Measurements from ENCODE around the gene ATP2A2. TPM values are rescaled to one million over a fixed set of nuclear protein-coding genes. Genes with fewer than 3 reads are reported as not detected.

ATP2A2 gene
- polyA plus RNA-seq, 1 donor (not counting 4 experiments of a cell fraction or from before 2014, with no cell fraction given): 127 TPM

DNA sequence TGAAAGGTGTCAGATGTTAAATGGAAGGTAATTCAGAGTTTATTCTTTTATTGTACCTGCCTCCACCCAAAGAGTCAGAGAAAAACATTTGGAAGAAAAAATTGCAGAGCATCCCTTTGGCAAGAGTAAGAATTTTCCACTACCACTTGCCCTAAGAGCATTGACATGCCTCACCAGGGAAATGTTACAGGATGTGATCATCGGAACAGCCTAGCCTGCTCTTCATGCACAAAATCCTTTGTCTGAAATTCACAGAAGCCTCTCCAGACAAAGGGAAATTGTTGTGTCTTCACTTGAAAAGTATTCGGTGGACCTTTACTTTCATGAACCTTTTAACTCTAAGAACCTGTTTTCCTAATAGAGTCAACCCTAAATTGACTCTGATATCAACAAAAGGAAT, 36.9 kb downstream of the ATP2A2 start:
- Histone ChIP-seq H3K4me2 (ENCODE audit: control insufficient read depth, extremely low read depth, insufficient read depth, low read depth, low read length) (no peak overlapping the region), H3K27me3 (ENCODE audit: control insufficient read depth, extremely low read depth, insufficient read depth, low read length) (no peaks in the 10 kb centered on the region), H3K9me1 (ENCODE audit: control insufficient read depth, extremely low read depth, insufficient read depth, low read length) (no peaks in the 10 kb centered on the region), H3K4me1 (ENCODE audit: control insufficient read depth, extremely low read depth, insufficient read depth, low read length) (peaks cover 20% of the 10 kb centered on the region), H3K79me2 (ENCODE audit: control insufficient read depth, insufficient read depth, low read length) (peaks cover 97% of the 10 kb centered on the region), H2AFZ (ENCODE audit: control insufficient read depth, low read length) (no peak overlapping the region), H3K27ac (ENCODE audit: control insufficient read depth, insufficient read depth, low read length) (no peak overlapping the region), H3K4me3 (ENCODE audit: control insufficient read depth in 2 of 3, extremely low read depth in 1 of 3, insufficient read depth in 2 of 3, low read depth in 1 of 3, low read length in 3 of 3) (no peak overlapping the region), H3K36me3 (ENCODE audit: control insufficient read depth in 2 of 2, extremely low read depth in 1 of 2, insufficient read depth in 2 of 2, low read length in 2 of 2) (peaks cover 9 to 10% of the 10 kb centered on the region in 2 experiments), H4K20me1 (ENCODE audit: control insufficient read depth, extremely low read depth, insufficient read depth, low read length) (peaks cover 15% of the 10 kb centered on the region), H3K9ac (ENCODE audit: control insufficient read depth, extremely low read depth, insufficient read depth, low read length) (no peak overlapping the region), H3K9me3 (ENCODE audit: control insufficient read depth, low read depth, low read length) (no peaks in the 10 kb centered on the region)
- no peak for FAIRE-seq
- no peak for TF ChIP-seq EZH2 (IDR thresholded peaks at IDR 0.05; ENCODE audit: low read length)
- TF ChIP-seq, protein P1, sequence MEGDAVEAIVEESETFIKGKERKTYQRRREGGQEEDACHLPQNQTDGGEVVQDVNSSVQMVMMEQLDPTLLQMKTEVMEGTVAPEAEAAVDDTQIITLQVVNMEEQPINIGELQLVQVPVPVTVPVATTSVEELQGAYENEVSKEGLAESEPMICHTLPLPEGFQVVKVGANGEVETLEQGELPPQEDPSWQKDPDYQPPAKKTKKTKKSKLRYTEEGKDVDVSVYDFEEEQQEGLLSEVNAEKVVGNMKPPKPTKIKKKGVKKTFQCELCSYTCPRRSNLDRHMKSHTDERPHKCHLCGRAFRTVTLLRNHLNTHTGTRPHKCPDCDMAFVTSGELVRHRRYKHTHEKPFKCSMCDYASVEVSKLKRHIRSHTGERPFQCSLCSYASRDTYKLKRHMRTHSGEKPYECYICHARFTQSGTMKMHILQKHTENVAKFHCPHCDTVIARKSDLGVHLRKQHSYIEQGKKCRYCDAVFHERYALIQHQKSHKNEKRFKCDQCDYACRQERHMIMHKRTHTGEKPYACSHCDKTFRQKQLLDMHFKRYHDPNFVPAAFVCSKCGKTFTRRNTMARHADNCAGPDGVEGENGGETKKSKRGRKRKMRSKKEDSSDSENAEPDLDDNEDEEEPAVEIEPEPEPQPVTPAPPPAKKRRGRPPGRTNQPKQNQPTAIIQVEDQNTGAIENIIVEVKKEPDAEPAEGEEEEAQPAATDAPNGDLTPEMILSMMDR (optimal IDR thresholded peaks at IDR 0.05 in 1 of 3, IDR thresholded peaks at IDR 0.05 in 1 of 3, conservative IDR thresholded peaks at IDR 0.05 in 1 of 3; ENCODE audit: extremely low read depth in 1 of 3, insufficient read depth in 2 of 3, low read length in 3 of 3): no peak
- dilution Hi-C loops (cut with MboI; ENCODE audit: extremely low pct_ligation_motif_present, low sequenced_read_pairs): no loop called here
- DNase-seq (ENCODE audit: low read depth, low spot score): no peak

DNA sequence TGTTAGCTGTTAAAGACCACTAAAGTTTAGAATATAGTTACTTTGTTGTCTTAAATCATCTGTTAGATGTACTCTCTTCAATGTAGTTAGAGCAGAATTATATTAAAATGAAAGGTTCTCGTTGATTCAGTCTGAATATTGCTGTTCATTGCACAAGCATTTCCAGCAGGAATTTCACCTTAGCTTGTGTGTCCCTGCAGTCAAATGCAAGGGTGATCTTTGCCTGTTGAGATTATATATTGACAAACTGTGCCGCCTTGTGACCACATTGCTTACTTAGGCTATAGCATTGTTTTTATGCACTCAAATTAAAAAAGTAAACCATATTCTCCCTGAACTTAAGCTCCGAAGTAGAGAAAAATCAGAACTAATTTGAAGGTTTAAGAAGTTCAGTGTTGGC, 39.5 kb downstream of the ATP2A2 start:
- no peak for FAIRE-seq

More for the DNA sequence above, 39.5 kb downstream of the ATP2A2 start:
- TF ChIP-seq EZH2 (IDR thresholded peaks at IDR 0.05; ENCODE audit: low read length): no peak
- TF ChIP-seq, protein P1 (optimal IDR thresholded peaks at IDR 0.05 in 1 of 3, IDR thresholded peaks at IDR 0.05 in 1 of 3, conservative IDR thresholded peaks at IDR 0.05 in 1 of 3; ENCODE audit: extremely low read depth in 1 of 3, insufficient read depth in 2 of 3, low read length in 3 of 3): no peak
- Histone ChIP-seq H3K27me3 (ENCODE audit: control insufficient read depth, extremely low read depth, insufficient read depth, low read length) (no peaks in the 10 kb centered on the region), H4K20me1 (ENCODE audit: control insufficient read depth, extremely low read depth, insufficient read depth, low read length) (peaks cover 13% of the 10 kb centered on the region), H3K9ac (ENCODE audit: control insufficient read depth, extremely low read depth, insufficient read depth, low read length) (no peak overlapping the region), H3K9me1 (ENCODE audit: control insufficient read depth, extremely low read depth, insufficient read depth, low read length) (no peaks in the 10 kb centered on the region), H2AFZ (ENCODE audit: control insufficient read depth, low read length) (no peak overlapping the region), H3K4me1 (ENCODE audit: control insufficient read depth, extremely low read depth, insufficient read depth, low read length) (peaks cover 2% of the 10 kb centered on the region), H3K9me3 (ENCODE audit: control insufficient read depth, low read depth, low read length) (no peaks in the 10 kb centered on the region), H3K4me3 (ENCODE audit: control insufficient read depth in 2 of 3, extremely low read depth in 1 of 3, insufficient read depth in 2 of 3, low read depth in 1 of 3, low read length in 3 of 3) (no peak overlapping the region), H3K79me2 (ENCODE audit: control insufficient read depth, insufficient read depth, low read length) (peaks cover 92% of the 10 kb centered on the region), H3K4me2 (ENCODE audit: control insufficient read depth, extremely low read depth, insufficient read depth, low read depth, low read length) (no peak overlapping the region), H3K36me3 (ENCODE audit: control insufficient read depth in 2 of 2, extremely low read depth in 1 of 2, insufficient read depth in 2 of 2, low read length in 2 of 2) (peaks cover 15 to 18% of the 10 kb centered on the region in 2 experiments), H3K27ac (ENCODE audit: control insufficient read depth, insufficient read depth, low read length) (no peak overlapping the region)
- no peak for DNase-seq (ENCODE audit: low read depth, low spot score)
- dilution Hi-C loops (cut with MboI; ENCODE audit: extremely low pct_ligation_motif_present, low sequenced_read_pairs): no loop called here
